SK-N-SH (cell line): Measurements from ENCODE around the gene MGAT1. TPM values are rescaled to one million over a fixed set of nuclear protein-coding genes. Genes with fewer than 3 reads are reported as not detected.
A peak's percentile ranks its signal among the peaks of the same experiment; 100 is the strongest.

Experiments
- CTCF ChIA-PET: fragments of 300-600, 350-600 bp; formaldehyde crosslinking; extraction: SDS; loops from one replicate; lab custom pipeline; 2021; lab: Yijun Ruan, JAX
- POLR2A ChIA-PET: fragments of 350-600 bp; sonication (Branson Sonifier 250); formaldehyde crosslinking; extraction: SDS; loops from one replicate; lab custom pipeline; 2020; ENCODE audit warnings: antibody characterized with exemption, inconsistent platforms; lab: Yijun Ruan, JAX
- DNase-seq: peaks from one replicate; pipeline ENCODE4 v3.0.0; 2012
- H2AFZ ChIP-seq: fragments of 200-600 bp; sonication (generic); 2 replicates; pipeline ENCODE4 v1.8.1; 2016; ENCODE audit warnings: antibody characterized with exemption, mild to moderate bottlenecking, low read depth
- H3F3A ChIP-seq: fragments of 200-600 bp; sonication (generic); replicated peaks from 2 replicates; pipeline ENCODE3; 2016; ENCODE audit warnings: antibody characterized with exemption, mild to moderate bottlenecking; ENCODE audit not compliant: insufficient read depth
- H3K27ac ChIP-seq, 2 experiments: fragments of 200-500 bp in 1 of 2; fragments of 200-600 bp in 1 of 2; sonication (Bioruptor generic) in 1 of 2; sonication (generic), shearing (Covaris generic) in 1 of 2; 2 replicates each; pipeline versions ENCODE4 v1.5.1 to v1.6.1; 2014 to 2016; ENCODE audit warnings: low read depth in 2 of 2, inconsistent platforms in 1 of 2, low read length in 1 of 2, mild to moderate bottlenecking in 1 of 2, mixed read lengths in 1 of 2
- H3K27me3 ChIP-seq: fragments of 200-600 bp; sonication (generic), shearing (Covaris generic); 2 replicates; pipeline ENCODE4 v1.6.1; 2016; ENCODE audit warnings: mixed run types; ENCODE audit not compliant: insufficient read depth
- H3K36me3 ChIP-seq, 2 experiments: fragments of 200-500 bp in 1 of 2; fragments of 200-600 bp in 1 of 2; sonication (Bioruptor generic) in 1 of 2; sonication (generic) in 1 of 2; replicated peaks in 1 of 2; 2 replicates each; pipeline versions ENCODE3 to v1.5.1; 2014 to 2016; ENCODE audit warnings: low read length in 1 of 2, mild to moderate bottlenecking in 1 of 2; ENCODE audit not compliant: insufficient read depth in 2 of 2, control insufficient read depth in 1 of 2
- H3K4me1 ChIP-seq, 2 experiments: fragments of 200-500 bp in 1 of 2; fragments of 200-600 bp in 1 of 2; sonication (Bioruptor generic) in 1 of 2; sonication (generic), shearing (Covaris generic) in 1 of 2; 2 replicates each; pipeline versions ENCODE4 v1.5.1 to v1.6.1; 2014 to 2016; ENCODE audit warnings: low read depth in 1 of 2, low read length in 1 of 2, mixed run types in 1 of 2; ENCODE audit not compliant: insufficient read depth in 2 of 2, control insufficient read depth in 1 of 2
- H3K4me2 ChIP-seq: fragments of 200-600 bp; sonication (generic), shearing (Covaris generic); 2 replicates; pipeline ENCODE4 v1.6.1; 2017; ENCODE audit warnings: mixed run types
- H3K4me3 ChIP-seq, 2 experiments: fragments of 200-500 bp in 1 of 2; fragments of 200-600 bp in 1 of 2; sonication (Bioruptor generic) in 1 of 2; sonication (generic), shearing (Covaris generic) in 1 of 2; 2 replicates each; pipeline versions ENCODE4 v1.5.1 to v1.8.1; 2014 to 2016; ENCODE audit warnings: low read depth in 2 of 2, inconsistent platforms in 1 of 2, low read length in 1 of 2, mild to moderate bottlenecking in 1 of 2, mixed read lengths in 1 of 2, moderate library complexity in 1 of 2
- H3K79me2 ChIP-seq: fragments of 200-600 bp; sonication (generic); 2 replicates; pipeline ENCODE4 v1.8.1; 2017; ENCODE audit warnings: mild to moderate bottlenecking; ENCODE audit not compliant: insufficient read depth
- H3K9ac ChIP-seq: fragments of 200-600 bp; sonication (generic); 2 replicates; pipeline ENCODE4 v1.6.1; 2017; ENCODE audit warnings: mixed run types
- H3K9me2 ChIP-seq: fragments of 200-600 bp; sonication (generic); 2 replicates; pipeline ENCODE4 v1.6.1; 2017; ENCODE audit warnings: mixed run types
- H3K9me3 ChIP-seq: fragments of 200-600 bp; sonication (generic); 2 replicates; pipeline ENCODE4 v1.6.1; 2017; ENCODE audit warnings: mixed run types, mild to moderate bottlenecking, moderate library complexity
- H4K20me1 ChIP-seq: fragments of 200-600 bp; sonication (generic); 2 replicates; pipeline ENCODE4 v1.6.1; 2017; ENCODE audit warnings: mild to moderate bottlenecking, mixed run types; ENCODE audit not compliant: insufficient read depth
- EP300 ChIP-seq, 2 experiments: IDR thresholded peaks; 2 replicates each; pipeline versions ENCODE4 v1.4.0 to v1.6.1; 2012; ENCODE audit warnings: borderline replicate concordance in 1 of 2, low read depth in 1 of 2, low read length in 1 of 2
- FOXM1 ChIP-seq: IDR thresholded peaks from 2 replicates; pipeline ENCODE4 v1.4.0; 2012; ENCODE audit warnings: low read depth, mild to moderate bottlenecking
- GABPA ChIP-seq: IDR thresholded peaks from 2 replicates; pipeline ENCODE4 v1.4.0; 2012; ENCODE audit warnings: low read depth, mild to moderate bottlenecking
- MAX ChIP-seq: IDR thresholded peaks from 2 replicates; pipeline ENCODE4 v1.4.0; 2012; ENCODE audit warnings: low read depth
- NRF1 ChIP-seq: IDR thresholded peaks from 2 replicates; pipeline ENCODE4 v1.6.1; 2012; ENCODE audit warnings: low read depth, mild to moderate bottlenecking, low read length
- POLR2AphosphoS5 ChIP-seq: IDR thresholded peaks from 2 replicates; pipeline ENCODE4 v1.6.1; 2012; ENCODE audit warnings: low read depth, low read length
- RCOR1 ChIP-seq: fragments of 150-350 bp; IDR thresholded peaks from 2 replicates; pipeline ENCODE4 v1.6.1; 2017; ENCODE audit warnings: antibody characterized with exemption, low read length
- RFX5 ChIP-seq: IDR thresholded peaks from 2 replicates; pipeline ENCODE4 v1.6.1; 2012; ENCODE audit warnings: mild to moderate bottlenecking, improper control_type of control experiment, low read length
- RXRA ChIP-seq: IDR thresholded peaks from 2 replicates; pipeline ENCODE4 v1.4.0; 2012; ENCODE audit warnings: low read depth, mild to moderate bottlenecking, borderline replicate concordance
- SIN3A ChIP-seq: IDR thresholded peaks from 2 replicates; pipeline ENCODE4 v1.6.1; 2012; ENCODE audit warnings: low read depth, mild to moderate bottlenecking, low read length, moderate library complexity, borderline replicate concordance
- TAF1 ChIP-seq: IDR thresholded peaks from 2 replicates; pipeline ENCODE4 v1.6.1; 2012; ENCODE audit warnings: low read depth, mild to moderate bottlenecking, low read length, moderate library complexity, borderline replicate concordance
- TCF12 ChIP-seq: IDR thresholded peaks from 2 replicates; pipeline ENCODE4 v1.4.0; 2012
- WGBS: methylation state at CpG from one replicate; pipeline ENCODE4 v1.1.6; 2017; ENCODE audit warnings: low lambda C conversion rate; 5-methylcytosine and 5-hydroxymethylcytosine counted together
- polyA plus RNA-seq, 3 experiments: library from polyadenylated mRNA; depleted of rRNA; stranded (reverse); fragments of >200 nt; gene quantifications; 2 replicates each; pipeline ENCODE4 v1.2.3, GENCODE V29; 2012
- TF ChIP-seq, protein P1 (sequence below): fragments of 150-350 bp; IDR thresholded peaks from 2 replicates; pipeline ENCODE4 v1.6.1; 2017; ENCODE audit warnings: antibody characterized with exemption, low read length, low read depth, borderline replicate concordance
- TF ChIP-seq, protein P2 (sequence below): fragments of 150-350 bp; IDR thresholded peaks from 2 replicates; pipeline ENCODE4 v1.6.1; 2016; ENCODE audit warnings: mild to moderate bottlenecking, low read depth, low read length
- TF ChIP-seq, protein P3 (sequence below): IDR thresholded peaks from 2 replicates; pipeline ENCODE4 v1.4.0; 2012; ENCODE audit warnings: low read depth, borderline replicate concordance

The MGAT1 gene
- polyA plus RNA-seq, 1 of the 3 experiments (the other 2 are of a cell fraction): 47.3 TPM

- Histone ChIP-seq H3K9me3 (no peaks in the 10 kb centered on the region), H3K79me2 (peaks cover 16% of the 10 kb centered on the region; the same call in 1 of the 2 replicates), H4K20me1 (peaks cover 15% of the 10 kb centered on the region), H3K36me3 (peaks cover 10 to 13% of the 10 kb centered on the region in 2 experiments), H3K9me2 (no peaks in the 10 kb centered on the region), H3K9ac (peak overlapping the region; percentile 53; the same call in 1 of the 2 replicates), H3K27me3 (no peaks in the 10 kb centered on the region), H3F3A (peaks cover 23% of the 10 kb centered on the region), H3K4me3 (no peak overlapping the region), H3K27ac (peak overlapping the region in 1 of 2 experiments; percentile 84; a peak in 2 of 4 replicates), H3K4me2 (peak overlapping the region; percentile 58), H2AFZ (no peak overlapping the region), H3K4me1 (peaks cover 2 to 14% of the 10 kb centered on the region in 2 experiments; a peak in 3 of 4 replicates)
- TF ChIP-seq EP300 (IDR thresholded peaks at IDR 0.05; ENCODE audit: borderline replicate concordance in 1 of 2, low read depth in 1 of 2, low read length in 1 of 2) (no peak), RFX5 (no peak), GABPA (no peak), FOXM1 (no peak), SIN3A (no peak), POLR2AphosphoS5 (no peak), RCOR1 (no peak), TAF1 (no peak), MAX (no peak), TCF12 (no peak), RXRA (no peak), NRF1 (no peak)
- TF ChIP-seq, protein P1, sequence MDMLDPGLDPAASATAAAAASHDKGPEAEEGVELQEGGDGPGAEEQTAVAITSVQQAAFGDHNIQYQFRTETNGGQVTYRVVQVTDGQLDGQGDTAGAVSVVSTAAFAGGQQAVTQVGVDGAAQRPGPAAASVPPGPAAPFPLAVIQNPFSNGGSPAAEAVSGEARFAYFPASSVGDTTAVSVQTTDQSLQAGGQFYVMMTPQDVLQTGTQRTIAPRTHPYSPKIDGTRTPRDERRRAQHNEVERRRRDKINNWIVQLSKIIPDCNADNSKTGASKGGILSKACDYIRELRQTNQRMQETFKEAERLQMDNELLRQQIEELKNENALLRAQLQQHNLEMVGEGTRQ: no peak
- TF ChIP-seq, protein P2, sequence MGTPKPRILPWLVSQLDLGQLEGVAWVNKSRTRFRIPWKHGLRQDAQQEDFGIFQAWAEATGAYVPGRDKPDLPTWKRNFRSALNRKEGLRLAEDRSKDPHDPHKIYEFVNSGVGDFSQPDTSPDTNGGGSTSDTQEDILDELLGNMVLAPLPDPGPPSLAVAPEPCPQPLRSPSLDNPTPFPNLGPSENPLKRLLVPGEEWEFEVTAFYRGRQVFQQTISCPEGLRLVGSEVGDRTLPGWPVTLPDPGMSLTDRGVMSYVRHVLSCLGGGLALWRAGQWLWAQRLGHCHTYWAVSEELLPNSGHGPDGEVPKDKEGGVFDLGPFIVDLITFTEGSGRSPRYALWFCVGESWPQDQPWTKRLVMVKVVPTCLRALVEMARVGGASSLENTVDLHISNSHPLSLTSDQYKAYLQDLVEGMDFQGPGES: no peak
- TF ChIP-seq, protein P3, sequence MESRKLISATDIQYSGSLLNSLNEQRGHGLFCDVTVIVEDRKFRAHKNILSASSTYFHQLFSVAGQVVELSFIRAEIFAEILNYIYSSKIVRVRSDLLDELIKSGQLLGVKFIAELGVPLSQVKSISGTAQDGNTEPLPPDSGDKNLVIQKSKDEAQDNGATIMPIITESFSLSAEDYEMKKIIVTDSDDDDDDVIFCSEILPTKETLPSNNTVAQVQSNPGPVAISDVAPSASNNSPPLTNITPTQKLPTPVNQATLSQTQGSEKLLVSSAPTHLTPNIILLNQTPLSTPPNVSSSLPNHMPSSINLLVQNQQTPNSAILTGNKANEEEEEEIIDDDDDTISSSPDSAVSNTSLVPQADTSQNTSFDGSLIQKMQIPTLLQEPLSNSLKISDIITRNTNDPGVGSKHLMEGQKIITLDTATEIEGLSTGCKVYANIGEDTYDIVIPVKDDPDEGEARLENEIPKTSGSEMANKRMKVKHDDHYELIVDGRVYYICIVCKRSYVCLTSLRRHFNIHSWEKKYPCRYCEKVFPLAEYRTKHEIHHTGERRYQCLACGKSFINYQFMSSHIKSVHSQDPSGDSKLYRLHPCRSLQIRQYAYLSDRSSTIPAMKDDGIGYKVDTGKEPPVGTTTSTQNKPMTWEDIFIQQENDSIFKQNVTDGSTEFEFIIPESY: no peak
- ChIA-PET POLR2A (no interaction called here), CTCF (interaction anchor here (1.0 to 4.6 kb wide), 3 partner anchors 8 to 68 kb away, joined by 3 to 39 read pairs (median 13); partner anchors contain the start of gene MGAT1)
- DNase-seq: no peak
- whole genome bisulfite sequencing: 92% methylated on average over 20 of the region's 21 CpGs
Observed at GRCh38 chr5:180786531-180787398, 15.8 kb downstream of the MGAT1 start.
